ENCODE data around the gene CXCR2. TPM values are rescaled to one million over a fixed set of nuclear protein-coding genes. Genes with fewer than 3 reads are reported as not detected.
A peak's percentile ranks its signal among the peaks of the same experiment; 100 is the strongest.
"Not testable (repeated sequence)": the region's sequence is repeated elsewhere in the genome, so short reads cannot be mapped to it uniquely, and the experiment has no call there.

CXCR2 gene
- total and polyA plus RNA-seq, 10 of the 15 experiments (the other 5 are each of a cell fraction or from before 2014, with no cell fraction given): 0.04 to 0.62 (median 0.16) TPM

GRCh38 chr2:218108834-218109233 is 17.0 kb upstream of the CXCR2 start:
- in situ Hi-C loops (cut with MboI); H3K9me3 ChIP-seq (replicated peaks; ENCODE audit: control insufficient read depth, insufficient read depth, low read length); H3K9ac ChIP-seq (ENCODE audit: control insufficient read depth, insufficient read depth, low read length); SMC1A ChIA-PET (ENCODE audit: uncharacterized antibody, unreplicated experiment); RAD21 ChIA-PET (ENCODE audit: unreplicated experiment); H4K20me1 ChIP-seq (ENCODE audit: control insufficient read depth, insufficient read depth); FAIRE-seq; H2AFZ ChIP-seq (ENCODE audit: control insufficient read depth, low read depth, low read length); H3K79me2 ChIP-seq (ENCODE audit: control insufficient read depth, insufficient read depth, low read length); H3K4me2 ChIP-seq (ENCODE audit: control insufficient read depth, insufficient read depth); BruUV-seq (replicated peaks); H3K27me3 ChIP-seq (replicated peaks in 1 of 2; ENCODE audit: control insufficient read depth in 2 of 2, insufficient read depth in 2 of 2, low read length in 1 of 2); H3K4me3 ChIP-seq; POLR2A ChIA-PET; DNase-seq (ENCODE audit: low read depth, low spot score); CTCF ChIA-PET; intact Hi-C loops (cut with micrococcal nuclease; ENCODE audit: unreplicated experiment); ATAC-seq; H3K27ac ChIP-seq (ENCODE audit: control insufficient read depth, insufficient read depth); H3K4me1 ChIP-seq (ENCODE audit: control insufficient read depth, insufficient read depth, low read length); H3K36me3 ChIP-seq (ENCODE audit: control insufficient read depth in 2 of 2, insufficient read depth in 2 of 2, low read length in 1 of 2): not testable (repeated sequence)
- 44% methylated on average over 7 of the region's 7 CpGs for WGBS (ENCODE audit: insufficient coverage, insufficient replicate concordance, low lambda C conversion rate, missing lambda C conversion rate)
- TF ChIP-seq NFYB (IDR thresholded peaks at IDR 0.05; ENCODE audit: insufficient read depth, low read depth, low read length): 0 out of 2 replicates have a peak, but pooled peaks have one; percentile 40

- in situ Hi-C loops (cut with MboI); H3K4me1 ChIP-seq (ENCODE audit: control insufficient read depth, insufficient read depth, low read length); H2AFZ ChIP-seq (ENCODE audit: control insufficient read depth, low read depth, low read length); POLR2A ChIA-PET; H3K4me2 ChIP-seq (ENCODE audit: control insufficient read depth, insufficient read depth); H3K36me3 ChIP-seq (ENCODE audit: control insufficient read depth in 2 of 2, insufficient read depth in 2 of 2, low read length in 1 of 2); H3K9ac ChIP-seq (ENCODE audit: control insufficient read depth, insufficient read depth, low read length); BruUV-seq (replicated peaks); ATAC-seq; FAIRE-seq; H3K27ac ChIP-seq (ENCODE audit: control insufficient read depth, insufficient read depth); H4K20me1 ChIP-seq (ENCODE audit: control insufficient read depth, insufficient read depth); DNase-seq (ENCODE audit: low read depth, low spot score); H3K27me3 ChIP-seq (replicated peaks in 1 of 2; ENCODE audit: control insufficient read depth in 2 of 2, insufficient read depth in 2 of 2, low read length in 1 of 2); intact Hi-C loops (cut with micrococcal nuclease; ENCODE audit: unreplicated experiment); H3K9me3 ChIP-seq (replicated peaks; ENCODE audit: control insufficient read depth, insufficient read depth, low read length); RAD21 ChIA-PET (ENCODE audit: unreplicated experiment); H3K79me2 ChIP-seq (ENCODE audit: control insufficient read depth, insufficient read depth, low read length); H3K4me3 ChIP-seq; SMC1A ChIA-PET (ENCODE audit: uncharacterized antibody, unreplicated experiment): not testable (repeated sequence)
- CTCF ChIA-PET: interaction anchor here (0.6 kb wide), 1 partner anchor 1236 kb away, joined by 3 read pairs; no protein-coding TSS in a partner anchor
- 44% methylated on average over 4 of the region's 4 CpGs for WGBS (ENCODE audit: insufficient coverage, insufficient replicate concordance, low lambda C conversion rate, missing lambda C conversion rate)
Measured at GRCh38 chr2:218121789-218122188, 4.0 kb upstream of the CXCR2 start.

GRCh38 chr2:218122286-218122685 is 3.5 kb upstream of the CXCR2 start:
- BruUV-seq (replicated peaks); H3K4me1 ChIP-seq (ENCODE audit: control insufficient read depth, insufficient read depth, low read length): not testable (repeated sequence)

More at GRCh38 chr2:218122286-218122685, 3.5 kb upstream of the CXCR2 start:
- H3K27ac ChIP-seq (ENCODE audit: control insufficient read depth, insufficient read depth); H3K79me2 ChIP-seq (ENCODE audit: control insufficient read depth, insufficient read depth, low read length); H3K9ac ChIP-seq (ENCODE audit: control insufficient read depth, insufficient read depth, low read length); H4K20me1 ChIP-seq (ENCODE audit: control insufficient read depth, insufficient read depth); in situ Hi-C loops (cut with MboI); H3K27me3 ChIP-seq (replicated peaks in 1 of 2; ENCODE audit: control insufficient read depth in 2 of 2, insufficient read depth in 2 of 2, low read length in 1 of 2); POLR2A ChIA-PET; FAIRE-seq; RAD21 ChIA-PET (ENCODE audit: unreplicated experiment); H2AFZ ChIP-seq (ENCODE audit: control insufficient read depth, low read depth, low read length); DNase-seq (ENCODE audit: low read depth, low spot score); H3K36me3 ChIP-seq (ENCODE audit: control insufficient read depth in 2 of 2, insufficient read depth in 2 of 2, low read length in 1 of 2); H3K4me2 ChIP-seq (ENCODE audit: control insufficient read depth, insufficient read depth); H3K4me3 ChIP-seq; ATAC-seq; intact Hi-C loops (cut with micrococcal nuclease; ENCODE audit: unreplicated experiment); H3K9me3 ChIP-seq (replicated peaks; ENCODE audit: control insufficient read depth, insufficient read depth, low read length); SMC1A ChIA-PET (ENCODE audit: uncharacterized antibody, unreplicated experiment): not testable (repeated sequence)
- CTCF ChIA-PET: interaction anchor here (0.8 kb wide), 1 partner anchor 470 kb away, joined by 3 read pairs; no protein-coding TSS in a partner anchor
